GM19463 (cell line): Measurements from ENCODE around the gene ZNHIT2.
A peak's percentile ranks its signal among the peaks of the same experiment; 100 is the strongest.
"Not testable (repeated sequence)": the region's sequence is repeated elsewhere in the genome, so short reads cannot be mapped to it uniquely, and the experiment has no call there.

Experiments
- ATAC-seq: cut with Tn5 transposase; IDR thresholded peaks from one replicate; pipeline ENCODE4 v1.9.1; 2021; ENCODE audit warnings: mild to moderate bottlenecking, moderate library complexity; ENCODE audit not compliant: unreplicated experiment

The ZNHIT2 gene

GRCh38 chr11:65117206-65118096 is at the start of gene ZNHIT2:
Gene ZNHIT2, minus strand, starts transcription at chr11:65117701. Its CDS starts 48 bp downstream, at chr11:65117653.
- ATAC-seq: peak; percentile 50

GRCh38 chr11:65166893-65167292 is 49.4 kb upstream of the ZNHIT2 start:
- no peak for ATAC-seq

GRCh38 chr11:65165410-65166317 is 48.2 kb upstream of the ZNHIT2 start:
- no peak for ATAC-seq

GRCh38 chr11:65163684-65164083 is 46.2 kb upstream of the ZNHIT2 start:
- no peak for ATAC-seq

- ATAC-seq: no peak
These were observed 43.1 kb upstream of the ZNHIT2 start for GRCh38 chr11:65160643-65161042.

- ATAC-seq: peak; percentile 32
These were observed 41.5 kb upstream of the ZNHIT2 start for GRCh38 chr11:65159012-65159411.

GRCh38 chr11:65157336-65157735 is 39.8 kb upstream of the ZNHIT2 start:
- ATAC-seq: no peak

- no peak for ATAC-seq
These were observed 39.4 kb upstream of the ZNHIT2 start for GRCh38 chr11:65156926-65157325.

- no peak for ATAC-seq
These were observed 38.8 kb upstream of the ZNHIT2 start for GRCh38 chr11:65156256-65156655.

GRCh38 chr11:65152122-65152521 is 34.6 kb upstream of the ZNHIT2 start:
- ATAC-seq: no peak

- ATAC-seq: no peak
These were observed 33.9 kb upstream of the ZNHIT2 start for GRCh38 chr11:65151331-65151899.

- no peak for ATAC-seq
These were observed 33.2 kb upstream of the ZNHIT2 start for GRCh38 chr11:65150509-65151299.

GRCh38 chr11:65150131-65150508 is 32.6 kb upstream of the ZNHIT2 start:
- ATAC-seq: not testable (repeated sequence)

GRCh38 chr11:65148657-65149056 is 31.2 kb upstream of the ZNHIT2 start:
- ATAC-seq: no peak

- no peak for ATAC-seq
These were observed 30.0 kb upstream of the ZNHIT2 start for GRCh38 chr11:65147352-65148075.

GRCh38 chr11:65141896-65142494 is 24.5 kb upstream of the ZNHIT2 start:
- ATAC-seq: no peak

GRCh38 chr11:65136515-65137096 is 19.1 kb upstream of the ZNHIT2 start:
- ATAC-seq: no peak

- no peak for ATAC-seq
These were observed 18.2 kb upstream of the ZNHIT2 start for GRCh38 chr11:65135633-65136145.
